Measurements from ENCODE around the gene CHMP6. TPM values are rescaled to one million over a fixed set of nuclear protein-coding genes. Genes with fewer than 3 reads are reported as not detected.

Gene CHMP6
- total RNA-seq, 1 donor from 2014 or later, result 27.8 TPM

DNA sequence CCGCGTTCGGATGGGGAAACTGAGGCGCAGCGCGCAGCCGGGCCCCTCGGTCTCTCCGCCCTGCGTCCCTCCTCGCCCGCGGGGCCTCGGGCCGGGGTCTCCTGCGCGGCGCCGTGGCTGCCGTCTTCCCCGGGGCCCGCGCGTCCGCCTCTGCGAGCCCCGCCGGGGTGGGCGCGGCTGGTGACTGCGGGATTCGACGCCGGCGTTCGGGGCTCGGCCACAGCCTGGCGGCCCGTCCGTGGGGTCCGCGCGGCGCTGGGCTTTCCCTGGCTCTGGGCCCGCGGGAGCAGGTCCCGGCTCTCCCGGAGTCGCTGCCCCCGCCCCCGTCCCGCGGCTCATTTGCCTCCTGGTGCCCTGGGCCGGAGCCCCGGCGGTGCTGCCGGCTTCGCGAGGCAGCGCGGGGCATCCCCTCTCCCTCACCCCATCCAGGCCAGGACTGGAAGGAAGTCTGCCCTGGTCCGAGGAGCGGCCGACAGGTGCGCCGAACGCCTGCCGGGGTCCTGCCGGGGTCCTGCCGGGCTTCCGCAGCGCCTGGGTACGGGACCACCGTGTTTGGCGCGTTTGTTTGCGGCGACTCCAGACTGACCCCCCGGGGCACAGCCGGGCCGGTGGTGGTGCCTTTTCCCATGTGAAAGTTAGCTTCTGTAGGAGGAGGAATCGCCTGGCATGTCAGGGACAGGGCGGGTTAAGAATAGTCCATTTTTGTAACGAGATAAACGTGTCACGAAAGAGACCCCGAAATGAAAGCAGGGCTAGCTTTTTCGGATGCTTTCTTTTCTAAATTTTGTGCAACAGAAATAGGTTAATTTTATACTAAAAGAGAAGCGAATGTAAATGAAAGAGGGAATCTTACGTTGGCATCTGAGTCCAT is 671 bp downstream of the CHMP6 start:
- Mint-ChIP-seq H3K36me3 (ENCODE audit: insufficient read depth) (peaks cover 5% of the 10 kb centered on the region), H3K4me1 (ENCODE audit: low read depth) (peaks cover 5% of the 10 kb centered on the region), H3K4me3 (ENCODE audit: low read depth) (peak overlapping the region; percentile 71), H3K27ac (no peak overlapping the region), H3K9me3 (ENCODE audit: low read depth) (no peaks in the 10 kb centered on the region), H3K27me3 (peaks cover 11% of the 10 kb centered on the region)
- TF ChIP-seq, protein P1, sequence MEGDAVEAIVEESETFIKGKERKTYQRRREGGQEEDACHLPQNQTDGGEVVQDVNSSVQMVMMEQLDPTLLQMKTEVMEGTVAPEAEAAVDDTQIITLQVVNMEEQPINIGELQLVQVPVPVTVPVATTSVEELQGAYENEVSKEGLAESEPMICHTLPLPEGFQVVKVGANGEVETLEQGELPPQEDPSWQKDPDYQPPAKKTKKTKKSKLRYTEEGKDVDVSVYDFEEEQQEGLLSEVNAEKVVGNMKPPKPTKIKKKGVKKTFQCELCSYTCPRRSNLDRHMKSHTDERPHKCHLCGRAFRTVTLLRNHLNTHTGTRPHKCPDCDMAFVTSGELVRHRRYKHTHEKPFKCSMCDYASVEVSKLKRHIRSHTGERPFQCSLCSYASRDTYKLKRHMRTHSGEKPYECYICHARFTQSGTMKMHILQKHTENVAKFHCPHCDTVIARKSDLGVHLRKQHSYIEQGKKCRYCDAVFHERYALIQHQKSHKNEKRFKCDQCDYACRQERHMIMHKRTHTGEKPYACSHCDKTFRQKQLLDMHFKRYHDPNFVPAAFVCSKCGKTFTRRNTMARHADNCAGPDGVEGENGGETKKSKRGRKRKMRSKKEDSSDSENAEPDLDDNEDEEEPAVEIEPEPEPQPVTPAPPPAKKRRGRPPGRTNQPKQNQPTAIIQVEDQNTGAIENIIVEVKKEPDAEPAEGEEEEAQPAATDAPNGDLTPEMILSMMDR (IDR thresholded peaks at IDR 0.05; ENCODE audit: unreplicated experiment), result no peak
- DNase-seq (ENCODE audit: low spot score, unreplicated experiment), result no peak

DNA sequence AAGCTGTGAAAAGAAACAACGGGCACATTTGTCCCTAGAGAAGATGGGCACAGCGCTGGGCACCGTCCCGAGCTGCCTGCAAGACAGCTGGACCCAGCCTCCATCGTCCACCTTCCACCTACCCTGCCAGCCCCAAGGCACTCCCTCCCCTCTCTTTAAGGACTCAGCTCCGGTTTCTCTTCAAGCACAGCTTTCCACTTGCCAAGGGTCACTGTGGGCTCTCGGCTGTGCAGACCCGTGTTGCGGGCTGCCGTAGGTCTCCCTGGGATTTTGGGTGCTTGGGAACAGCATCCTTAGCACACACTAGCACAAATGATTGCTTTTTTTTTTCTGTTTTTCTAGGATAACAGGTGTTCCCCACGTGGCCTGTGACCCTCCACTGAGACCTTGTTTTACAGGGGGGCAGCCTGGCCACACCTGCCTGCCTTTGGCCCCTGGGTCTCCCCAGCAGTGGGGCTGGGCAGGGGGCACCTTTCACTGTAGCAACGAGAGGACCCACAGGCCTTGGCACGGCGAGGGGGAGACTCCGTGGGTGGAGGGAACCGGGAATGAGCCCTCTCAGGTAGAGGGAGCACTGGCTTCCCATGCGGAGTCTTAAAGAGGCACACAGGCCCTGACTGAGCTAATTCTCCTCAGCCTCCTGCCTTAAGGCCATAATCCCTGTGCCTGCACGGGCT is 1.4 kb downstream of the CHMP6 start:
- DNase-seq (ENCODE audit: low spot score, unreplicated experiment), result no peak
- H3K9me3 Mint-ChIP-seq (ENCODE audit: low read depth), result no peaks in the 10 kb centered on the region
- peak overlapping the region; percentile 47 for H3K27ac Mint-ChIP-seq
- peaks cover 5% of the 10 kb centered on the region for H3K4me1 Mint-ChIP-seq (ENCODE audit: low read depth)
- peak overlapping the region; percentile 71 for H3K4me3 Mint-ChIP-seq (ENCODE audit: low read depth)
- H3K27me3 Mint-ChIP-seq, result peaks cover 7% of the 10 kb centered on the region
- peaks cover 5% of the 10 kb centered on the region for H3K36me3 Mint-ChIP-seq (ENCODE audit: insufficient read depth)
- TF ChIP-seq, protein P1 (IDR thresholded peaks at IDR 0.05; ENCODE audit: unreplicated experiment), result no peak

DNA sequence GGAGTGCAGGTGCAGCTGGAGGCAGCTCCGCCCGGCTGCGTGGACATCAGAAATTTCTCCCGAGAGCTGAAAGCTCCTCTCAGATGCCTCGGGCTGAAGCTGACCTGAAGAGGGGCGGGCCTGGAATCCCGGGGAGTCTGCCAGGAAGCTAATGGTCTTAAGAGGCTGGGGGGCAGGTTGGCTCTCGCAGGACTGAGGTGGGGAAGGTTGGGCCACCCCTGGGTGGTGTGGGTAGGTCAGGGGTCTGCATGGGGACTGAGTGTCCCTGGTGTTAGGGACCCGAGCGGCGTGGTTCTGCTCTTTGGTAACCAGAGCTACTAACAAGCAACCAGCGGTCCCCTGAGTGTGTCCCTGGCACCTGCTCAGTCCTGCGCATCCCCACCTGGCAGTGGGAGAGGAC is 3.5 kb downstream of the CHMP6 start:
- TF ChIP-seq, protein P1 (IDR thresholded peaks at IDR 0.05; ENCODE audit: unreplicated experiment), result no peak
- peaks cover 7% of the 10 kb centered on the region for H3K36me3 Mint-ChIP-seq (ENCODE audit: insufficient read depth)
- no peaks in the 10 kb centered on the region for H3K9me3 Mint-ChIP-seq (ENCODE audit: low read depth)
- no peak overlapping the region for H3K4me3 Mint-ChIP-seq (ENCODE audit: low read depth)
- H3K27ac Mint-ChIP-seq, result no peak overlapping the region
- DNase-seq (ENCODE audit: low spot score, unreplicated experiment), result no peak
- peaks cover 5% of the 10 kb centered on the region for H3K4me1 Mint-ChIP-seq (ENCODE audit: low read depth)
- peaks cover under 1% of the 10 kb centered on the region for H3K27me3 Mint-ChIP-seq

DNA sequence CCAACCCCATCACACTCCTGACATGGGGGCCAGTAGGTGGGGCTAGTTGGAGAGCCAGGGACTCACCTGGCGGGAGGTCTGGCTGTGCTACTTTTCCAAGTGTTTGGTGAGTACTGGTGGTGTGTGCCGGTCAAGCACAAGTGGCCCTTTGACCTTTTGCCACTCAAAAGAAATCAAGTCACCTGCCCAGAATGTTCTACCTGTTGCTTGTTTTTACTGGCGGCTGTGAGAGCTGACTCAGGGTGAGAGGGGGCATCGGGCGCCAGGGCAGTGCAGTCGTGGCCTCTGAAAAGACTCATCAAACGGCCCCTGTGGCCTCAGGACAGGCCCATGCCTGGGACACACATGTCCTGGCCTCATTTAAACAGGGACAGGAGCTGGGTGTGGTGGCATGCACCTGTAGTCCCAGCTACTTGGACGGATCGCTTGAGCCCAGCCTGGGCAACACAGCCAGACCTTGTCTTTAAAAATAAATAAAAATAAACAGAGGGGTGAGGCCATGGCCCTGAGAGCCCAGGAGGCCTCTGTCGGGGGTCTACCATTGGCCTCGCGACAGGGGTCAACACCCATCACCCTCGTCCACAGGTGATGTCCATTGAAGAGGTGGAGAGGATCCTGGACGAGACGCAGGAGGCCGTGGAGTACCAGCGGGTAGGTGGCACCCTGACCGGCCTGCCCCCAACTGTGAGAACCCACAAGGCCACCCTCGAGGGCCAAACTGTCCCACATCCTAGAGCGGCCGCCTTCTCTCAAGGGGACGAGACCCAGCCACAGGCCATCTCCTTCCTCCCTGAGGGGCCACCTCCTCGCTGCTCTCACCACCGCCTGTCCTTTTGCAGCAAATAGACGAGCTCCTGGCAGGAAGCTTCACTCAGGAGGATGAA is 5.0 kb downstream of the CHMP6 start:
- Mint-ChIP-seq H3K27ac (no peak overlapping the region), H3K4me1 (ENCODE audit: low read depth) (peaks cover 5% of the 10 kb centered on the region), H3K9me3 (ENCODE audit: low read depth) (no peaks in the 10 kb centered on the region), H3K4me3 (ENCODE audit: low read depth) (no peak overlapping the region), H3K27me3 (peaks cover 5% of the 10 kb centered on the region), H3K36me3 (ENCODE audit: insufficient read depth) (peaks cover 7% of the 10 kb centered on the region)
- TF ChIP-seq, protein P1 (IDR thresholded peaks at IDR 0.05; ENCODE audit: unreplicated experiment), result no peak
- no peak for DNase-seq (ENCODE audit: low spot score, unreplicated experiment)

All from progenitor cell of endocrine pancreas (in vitro differentiated cells).